Measurements from ENCODE around the gene CIPC. TPM values are rescaled to one million over a fixed set of nuclear protein-coding genes. Genes with fewer than 3 reads are reported as not detected.

Gene CIPC
- total and polyA plus RNA-seq, 2 of the 4 experiments (the other 2 are of a cell fraction): 6.6 to 12.9 TPM

DNA sequence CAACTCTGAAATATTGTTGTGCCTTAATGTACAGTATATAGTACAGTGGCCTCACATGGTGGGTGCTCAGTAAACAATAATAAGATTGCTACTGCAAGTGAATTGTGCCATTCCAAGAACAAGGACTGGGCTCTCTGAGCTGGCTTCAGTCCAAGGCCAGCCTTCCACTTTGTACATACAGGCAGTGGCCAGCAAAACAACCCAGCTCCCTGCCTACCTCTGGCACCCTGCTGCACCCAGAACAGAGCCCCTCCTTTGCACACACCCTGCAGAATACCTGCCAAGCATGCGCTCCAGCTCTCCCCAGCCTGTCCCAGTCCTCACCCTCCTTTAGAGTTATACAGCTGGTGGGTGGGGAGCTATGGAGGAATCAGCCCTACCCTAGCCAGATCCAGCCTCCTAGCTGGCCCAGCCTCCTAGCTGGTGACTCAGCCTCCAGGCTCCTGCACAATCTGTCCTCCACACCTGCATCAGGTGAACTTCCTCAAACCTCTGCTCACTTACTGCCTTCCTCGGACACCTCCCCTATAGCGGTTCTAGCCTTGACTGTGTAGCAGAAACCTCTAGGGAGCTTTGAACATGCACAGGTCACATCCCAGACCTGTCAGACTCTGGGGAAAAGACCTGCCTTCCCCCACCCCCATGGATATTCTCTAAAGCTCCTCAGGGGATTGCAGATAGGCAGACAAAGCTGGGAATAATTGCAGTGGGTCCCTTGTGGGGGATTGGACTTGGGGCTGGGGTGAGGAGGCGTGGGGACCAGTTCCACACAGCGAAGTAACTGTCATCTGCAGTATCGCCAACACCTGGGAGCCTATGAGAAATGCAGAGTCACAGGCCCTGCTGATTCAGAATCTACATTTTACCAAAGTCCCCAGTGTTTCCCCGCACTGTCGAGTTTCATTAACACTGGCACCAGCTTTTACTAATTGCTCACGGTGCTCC lies 25.6 kb downstream of the CIPC start:
- intact Hi-C loops (cut with micrococcal nuclease): no loop called here

More for the DNA sequence above, 25.6 kb downstream of the CIPC start:
- no peak overlapping the region for H4K91ac ChIP-seq (ENCODE audit: insufficient read depth, low read depth, low read length)
- CTCF ChIA-PET: interaction anchor here (0.6 to 1.2 kb wide), 5 partner anchors 8 to 248 kb away, joined by 3 to 4 read pairs (median 3); no protein-coding TSS in a partner anchor
- no peak overlapping the region for H2AFZ ChIP-seq (replicated peaks; ENCODE audit: low read length, poor library complexity)
- H3K23ac ChIP-seq (ENCODE audit: low read depth, low read length): no peak overlapping the region
- no peak for TF ChIP-seq POLR2A (IDR thresholded peaks at IDR 0.05; ENCODE audit: low read depth, low read length)
- TF ChIP-seq, protein P1, sequence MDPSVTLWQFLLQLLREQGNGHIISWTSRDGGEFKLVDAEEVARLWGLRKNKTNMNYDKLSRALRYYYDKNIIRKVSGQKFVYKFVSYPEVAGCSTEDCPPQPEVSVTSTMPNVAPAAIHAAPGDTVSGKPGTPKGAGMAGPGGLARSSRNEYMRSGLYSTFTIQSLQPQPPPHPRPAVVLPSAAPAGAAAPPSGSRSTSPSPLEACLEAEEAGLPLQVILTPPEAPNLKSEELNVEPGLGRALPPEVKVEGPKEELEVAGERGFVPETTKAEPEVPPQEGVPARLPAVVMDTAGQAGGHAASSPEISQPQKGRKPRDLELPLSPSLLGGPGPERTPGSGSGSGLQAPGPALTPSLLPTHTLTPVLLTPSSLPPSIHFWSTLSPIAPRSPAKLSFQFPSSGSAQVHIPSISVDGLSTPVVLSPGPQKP (IDR thresholded peaks at IDR 0.05; ENCODE audit: borderline replicate concordance, low read depth, low read length): no peak
- no peak for TF ChIP-seq USF2 (IDR thresholded peaks at IDR 0.05; ENCODE audit: low read depth, low read length)
- no peak for TF ChIP-seq MAZ (IDR thresholded peaks at IDR 0.05; ENCODE audit: borderline replicate concordance, low read depth, low read length)
- TF ChIP-seq RCOR1 (IDR thresholded peaks at IDR 0.05; ENCODE audit: insufficient replicate concordance, low read length): no peak
- no peak for TF ChIP-seq RFX5 (IDR thresholded peaks at IDR 0.05; ENCODE audit: low read depth, low read length)
- no peak for TF ChIP-seq SMC3 (IDR thresholded peaks at IDR 0.05; ENCODE audit: low read depth, low read length)
- no peak for TF ChIP-seq MXI1 (IDR thresholded peaks at IDR 0.05; ENCODE audit: borderline replicate concordance, low read depth, low read length)
- no peak for TF ChIP-seq RAD21 (IDR thresholded peaks at IDR 0.05; ENCODE audit: low read length)
- no peak for TF ChIP-seq MAFK (IDR thresholded peaks at IDR 0.05; ENCODE audit: low read depth, low read length)
- no peak for TF ChIP-seq BHLHE40 (IDR thresholded peaks at IDR 0.05; ENCODE audit: low read depth, low read length)
- H3K9me1 ChIP-seq (ENCODE audit: insufficient read depth, low read length): no peaks in the 10 kb centered on the region
- no peak overlapping the region for H2AK9ac ChIP-seq (replicated peaks; ENCODE audit: low read depth, low read length, poor library complexity)
- H2BK5ac ChIP-seq (ENCODE audit: low read depth, low read length, poor library complexity, severe bottlenecking): no peak overlapping the region
- no peak overlapping the region for H3K27ac ChIP-seq (ENCODE audit: insufficient read depth, low read length)
- no peak for DNase-seq
- H4K20me1 ChIP-seq (ENCODE audit: insufficient read depth, low read length): no peaks in the 10 kb centered on the region
- no peak overlapping the region for H3K4me2 ChIP-seq (ENCODE audit: low read depth, low read length)
- no peak overlapping the region for H2AK5ac ChIP-seq (ENCODE audit: low read depth, low read length)
- no peak for ATAC-seq (ENCODE audit: low read depth)
- WGBS, 2 experiments (ENCODE audit: extremely low coverage in 2 of 2, insufficient read length in 1 of 2): 84% methylated on average over 8 of the region's 9 CpGs; no CpG with 5 or more reads in 1 of the 2 experiments
- no peak overlapping the region for H2BK20ac ChIP-seq (ENCODE audit: low read depth, low read length)
- H3K18ac ChIP-seq (ENCODE audit: low read depth, low read length): no peak overlapping the region
- H3K79me1 ChIP-seq (ENCODE audit: low read depth in 1 of 2, low read length in 2 of 2): no peaks in the 10 kb centered on the region
- H3K14ac ChIP-seq (replicated peaks; ENCODE audit: low read depth, low read length): no peak overlapping the region
- BruUV-seq (replicated peaks): no TSS peak
- H3K36me3 ChIP-seq (ENCODE audit: control insufficient read depth, insufficient read depth, low read length): no peaks in the 10 kb centered on the region
- no peak overlapping the region for H2BK120ac ChIP-seq (ENCODE audit: low read depth, low read length)
- no peak overlapping the region for H3K4ac ChIP-seq (ENCODE audit: low read depth, low read length)
- peaks cover 52% of the 10 kb centered on the region for H3K27me3 ChIP-seq (ENCODE audit: control insufficient read depth, insufficient read depth, low read length)
- H3K9me3 ChIP-seq (ENCODE audit: control insufficient read depth, insufficient read depth, low read length): no peaks in the 10 kb centered on the region
- H3K56ac ChIP-seq (ENCODE audit: extremely low read depth, insufficient read depth, low read length): no peak overlapping the region
- no peak overlapping the region for H4K5ac ChIP-seq (ENCODE audit: low read depth, low read length)
- no peak overlapping the region for H2BK15ac ChIP-seq (ENCODE audit: low read depth, low read length)
- POLR2A ChIA-PET (ENCODE audit: unreplicated experiment): no interaction called here
- H3K4me3 ChIP-seq (ENCODE audit: insufficient read depth, low read depth, low read length): no peak overlapping the region
- in situ Hi-C loops (cut with MboI; ENCODE audit: low sequenced_read_pairs) (no loop called here), dilution Hi-C loops (cut with HindIII; ENCODE audit: low sequenced_read_pairs, unreplicated experiment) (no loop called here)
- H3K9ac ChIP-seq (ENCODE audit: low read depth, low read length): no peak overlapping the region
- no peak overlapping the region for H4K8ac ChIP-seq (ENCODE audit: low read depth in 2 of 2, low read length in 2 of 2)
- no peaks in the 10 kb centered on the region; the same call in 1 of the 2 replicates for H3K4me1 ChIP-seq (ENCODE audit: control insufficient read depth, insufficient read depth, low read length)

Measured in IMR-90 (cell line).